ENCODE results near the gene RAPGEF2.

- TF ChIP-seq, protein P1, sequence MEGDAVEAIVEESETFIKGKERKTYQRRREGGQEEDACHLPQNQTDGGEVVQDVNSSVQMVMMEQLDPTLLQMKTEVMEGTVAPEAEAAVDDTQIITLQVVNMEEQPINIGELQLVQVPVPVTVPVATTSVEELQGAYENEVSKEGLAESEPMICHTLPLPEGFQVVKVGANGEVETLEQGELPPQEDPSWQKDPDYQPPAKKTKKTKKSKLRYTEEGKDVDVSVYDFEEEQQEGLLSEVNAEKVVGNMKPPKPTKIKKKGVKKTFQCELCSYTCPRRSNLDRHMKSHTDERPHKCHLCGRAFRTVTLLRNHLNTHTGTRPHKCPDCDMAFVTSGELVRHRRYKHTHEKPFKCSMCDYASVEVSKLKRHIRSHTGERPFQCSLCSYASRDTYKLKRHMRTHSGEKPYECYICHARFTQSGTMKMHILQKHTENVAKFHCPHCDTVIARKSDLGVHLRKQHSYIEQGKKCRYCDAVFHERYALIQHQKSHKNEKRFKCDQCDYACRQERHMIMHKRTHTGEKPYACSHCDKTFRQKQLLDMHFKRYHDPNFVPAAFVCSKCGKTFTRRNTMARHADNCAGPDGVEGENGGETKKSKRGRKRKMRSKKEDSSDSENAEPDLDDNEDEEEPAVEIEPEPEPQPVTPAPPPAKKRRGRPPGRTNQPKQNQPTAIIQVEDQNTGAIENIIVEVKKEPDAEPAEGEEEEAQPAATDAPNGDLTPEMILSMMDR (optimal IDR thresholded peaks at IDR 0.05 in 1 of 3, IDR thresholded peaks at IDR 0.05 in 1 of 3, conservative IDR thresholded peaks at IDR 0.05 in 1 of 3; ENCODE audit: extremely low read depth in 1 of 3, insufficient read depth in 2 of 3, low read length in 3 of 3): no peak
- TF ChIP-seq EZH2 (IDR thresholded peaks at IDR 0.05; ENCODE audit: low read length): no peak
Measured at GRCh38 chr4:159396151-159396550, 293.3 kb downstream of the RAPGEF2 start.

Data from keratinocyte (primary cell).